Panc1 (cell line): ENCODE results near the gene SMARCA2. TPM values are rescaled to one million over a fixed set of nuclear protein-coding genes. Genes with fewer than 3 reads are reported as not detected.

Experiments
- ATAC-seq: fragments of 200-7000 bp; cut with Tn5 transposase; 2 replicates; pipeline ENCODE4 v1.9.1; 2020; ENCODE audit warnings: mild to moderate bottlenecking, moderate library complexity
- BruUV-seq: library from RNA; stranded (reverse); fragments of 400-500 nt; replicated peaks from 2 replicates; lab custom pipeline; 2021; lab: Mats Ljungman, UMichigan
- CTCF ChIA-PET: fragments of 300-600 bp; sonication (Branson Sonifier 250); formaldehyde crosslinking; loops from one replicate; lab custom pipeline; 2022; ENCODE audit warnings: antibody characterized with exemption; lab: Charles Lee
- POLR2A ChIA-PET: fragments of 300-600 bp; sonication (Branson Sonifier 250); formaldehyde crosslinking; loops from one replicate; lab custom pipeline; 2022; ENCODE audit warnings: antibody characterized with exemption; lab: Charles Lee
- DNase-seq: peaks from one replicate; pipeline ENCODE4 v3.0.0-alpha.2; 2010; ENCODE audit warnings: low read depth, low spot score
- H3K27ac ChIP-seq: 2 replicates; pipeline ENCODE4 v1.5.1; 2011; ENCODE audit warnings: mild to moderate bottlenecking, low read length, inconsistent platforms
- H3K27me3 ChIP-seq: fragments of 200-500 bp; sonication (Bioruptor generic); 2 replicates; pipeline ENCODE4 v1.6.0; 2014; ENCODE audit warnings: low read length, inconsistent platforms; ENCODE audit not compliant: control insufficient read depth, insufficient read depth
- H3K36me3 ChIP-seq: fragments of 200-500 bp; sonication (Bioruptor generic); 2 replicates; pipeline ENCODE4 v1.5.1; 2014; ENCODE audit warnings: inconsistent platforms, mild to moderate bottlenecking, low read length, moderate library complexity; ENCODE audit not compliant: control insufficient read depth, insufficient read depth
- H3K4me1 ChIP-seq: 2 replicates; pipeline ENCODE4 v1.5.1; 2011; ENCODE audit warnings: inconsistent platforms, mild to moderate bottlenecking, low read length, moderate library complexity; ENCODE audit not compliant: control insufficient read depth, insufficient read depth
- H3K4me3 ChIP-seq, 2 experiments: 2 replicates each; pipeline ENCODE4 v1.5.1; 2011 to 2012; ENCODE audit warnings: low read depth in 2 of 2, low read length in 2 of 2, mild to moderate bottlenecking in 2 of 2, inconsistent platforms in 1 of 2, moderate library complexity in 1 of 2
- H3K9me3 ChIP-seq: fragments of 200-500 bp; sonication (Bioruptor generic); 2 replicates; pipeline ENCODE4 v1.5.1; 2014; ENCODE audit warnings: low read depth, mild to moderate bottlenecking, inconsistent platforms, low read length, moderate library complexity; ENCODE audit not compliant: control insufficient read depth, insufficient read depth
- POLR2AphosphoS5 ChIP-seq: IDR thresholded peaks from 2 replicates; pipeline ENCODE4 v1.6.1; 2012; ENCODE audit warnings: mild to moderate bottlenecking, low read depth, low read length, moderate library complexity
- SIN3A ChIP-seq: IDR thresholded peaks from 2 replicates; pipeline ENCODE4 v1.6.1; 2012; ENCODE audit warnings: low read depth, mild to moderate bottlenecking, low read length, moderate library complexity, borderline replicate concordance; ENCODE audit not compliant: insufficient read depth
- TCF7L2 ChIP-seq: IDR thresholded peaks from 2 replicates; pipeline ENCODE4 v1.6.1; 2011; ENCODE audit warnings: mild to moderate bottlenecking, low read depth, low read length, inconsistent platforms
- in situ Hi-C: cut with HindIII; loops from 2 replicates; pipeline ENCODE4 v1.10.0; 2016; ENCODE audit warnings: low sequenced_read_pairs, low pct_unique_long_range_greater_than_20kb
- intact Hi-C: fragments of 100-400 bp; cut with micrococcal nuclease; formaldehyde crosslinking; loops from one replicate; pipeline ENCODE4 v1.10.0; 2022; ENCODE audit not compliant: unreplicated experiment
- total RNA-seq: library from RNA; stranded (reverse); gene quantifications from one replicate; pipeline ENCODE4 v1.2.1, GENCODE V29; 2021; ENCODE audit not compliant: unreplicated experiment
- TF ChIP-seq, protein P1 (sequence below): fragments of 450-650 bp; IDR thresholded peaks from 2 replicates; pipeline ENCODE4 v1.5.1; 2017; ENCODE audit warnings: mild to moderate bottlenecking
- TF ChIP-seq, protein P2 (sequence below), 2 experiments: IDR thresholded peaks; 2 replicates each; pipeline ENCODE4 v1.6.1; 2011 to 2012; ENCODE audit warnings: low read depth in 2 of 2, control low read depth in 1 of 2, low read length in 1 of 2, mild to moderate bottlenecking in 1 of 2, moderate library complexity in 1 of 2; ENCODE audit not compliant: insufficient read depth in 1 of 2

Gene SMARCA2
- total RNA-seq, 1 experiment from 2014 or later = 13.3 TPM

DNA sequence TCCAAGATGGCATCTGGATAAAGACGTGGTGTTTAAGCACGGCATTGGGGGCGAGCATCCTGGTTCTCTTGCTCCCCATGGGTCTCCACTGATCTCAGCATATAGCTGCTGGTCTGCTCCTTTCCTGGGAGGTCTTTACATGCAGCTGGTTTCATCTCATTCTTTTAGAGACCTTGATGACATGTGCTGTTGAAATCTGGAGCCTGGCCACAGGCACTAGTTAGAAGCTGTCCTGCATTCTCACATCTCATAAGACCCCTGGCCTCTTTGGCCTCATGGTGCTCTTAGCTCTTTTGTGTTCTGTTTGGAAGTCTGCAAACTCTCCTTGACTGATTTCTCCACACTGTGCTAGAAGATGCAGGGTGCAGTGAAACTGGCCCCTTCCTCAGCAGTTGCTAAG, 113.0 kb downstream of the SMARCA2 start:
- no peaks in the 10 kb centered on the region for H3K4me1 ChIP-seq
- H3K4me3 ChIP-seq = no peak overlapping the region
- no peak for DNase-seq
- H3K36me3 ChIP-seq = no peaks in the 10 kb centered on the region
- no TSS peak for BruUV-seq
- H3K27me3 ChIP-seq = no peaks in the 10 kb centered on the region
- CTCF ChIA-PET = no interaction called here
- no peak for ATAC-seq
- in situ Hi-C loops (no loop called here), intact Hi-C loops (no loop called here)
- POLR2A ChIA-PET = no interaction called here
- TF ChIP-seq, protein P1, sequence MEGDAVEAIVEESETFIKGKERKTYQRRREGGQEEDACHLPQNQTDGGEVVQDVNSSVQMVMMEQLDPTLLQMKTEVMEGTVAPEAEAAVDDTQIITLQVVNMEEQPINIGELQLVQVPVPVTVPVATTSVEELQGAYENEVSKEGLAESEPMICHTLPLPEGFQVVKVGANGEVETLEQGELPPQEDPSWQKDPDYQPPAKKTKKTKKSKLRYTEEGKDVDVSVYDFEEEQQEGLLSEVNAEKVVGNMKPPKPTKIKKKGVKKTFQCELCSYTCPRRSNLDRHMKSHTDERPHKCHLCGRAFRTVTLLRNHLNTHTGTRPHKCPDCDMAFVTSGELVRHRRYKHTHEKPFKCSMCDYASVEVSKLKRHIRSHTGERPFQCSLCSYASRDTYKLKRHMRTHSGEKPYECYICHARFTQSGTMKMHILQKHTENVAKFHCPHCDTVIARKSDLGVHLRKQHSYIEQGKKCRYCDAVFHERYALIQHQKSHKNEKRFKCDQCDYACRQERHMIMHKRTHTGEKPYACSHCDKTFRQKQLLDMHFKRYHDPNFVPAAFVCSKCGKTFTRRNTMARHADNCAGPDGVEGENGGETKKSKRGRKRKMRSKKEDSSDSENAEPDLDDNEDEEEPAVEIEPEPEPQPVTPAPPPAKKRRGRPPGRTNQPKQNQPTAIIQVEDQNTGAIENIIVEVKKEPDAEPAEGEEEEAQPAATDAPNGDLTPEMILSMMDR = no peak
- TF ChIP-seq, protein P2, sequence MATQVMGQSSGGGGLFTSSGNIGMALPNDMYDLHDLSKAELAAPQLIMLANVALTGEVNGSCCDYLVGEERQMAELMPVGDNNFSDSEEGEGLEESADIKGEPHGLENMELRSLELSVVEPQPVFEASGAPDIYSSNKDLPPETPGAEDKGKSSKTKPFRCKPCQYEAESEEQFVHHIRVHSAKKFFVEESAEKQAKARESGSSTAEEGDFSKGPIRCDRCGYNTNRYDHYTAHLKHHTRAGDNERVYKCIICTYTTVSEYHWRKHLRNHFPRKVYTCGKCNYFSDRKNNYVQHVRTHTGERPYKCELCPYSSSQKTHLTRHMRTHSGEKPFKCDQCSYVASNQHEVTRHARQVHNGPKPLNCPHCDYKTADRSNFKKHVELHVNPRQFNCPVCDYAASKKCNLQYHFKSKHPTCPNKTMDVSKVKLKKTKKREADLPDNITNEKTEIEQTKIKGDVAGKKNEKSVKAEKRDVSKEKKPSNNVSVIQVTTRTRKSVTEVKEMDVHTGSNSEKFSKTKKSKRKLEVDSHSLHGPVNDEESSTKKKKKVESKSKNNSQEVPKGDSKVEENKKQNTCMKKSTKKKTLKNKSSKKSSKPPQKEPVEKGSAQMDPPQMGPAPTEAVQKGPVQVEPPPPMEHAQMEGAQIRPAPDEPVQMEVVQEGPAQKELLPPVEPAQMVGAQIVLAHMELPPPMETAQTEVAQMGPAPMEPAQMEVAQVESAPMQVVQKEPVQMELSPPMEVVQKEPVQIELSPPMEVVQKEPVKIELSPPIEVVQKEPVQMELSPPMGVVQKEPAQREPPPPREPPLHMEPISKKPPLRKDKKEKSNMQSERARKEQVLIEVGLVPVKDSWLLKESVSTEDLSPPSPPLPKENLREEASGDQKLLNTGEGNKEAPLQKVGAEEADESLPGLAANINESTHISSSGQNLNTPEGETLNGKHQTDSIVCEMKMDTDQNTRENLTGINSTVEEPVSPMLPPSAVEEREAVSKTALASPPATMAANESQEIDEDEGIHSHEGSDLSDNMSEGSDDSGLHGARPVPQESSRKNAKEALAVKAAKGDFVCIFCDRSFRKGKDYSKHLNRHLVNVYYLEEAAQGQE (IDR thresholded peaks at IDR 0.05; ENCODE audit: insufficient read depth in 1 of 2, low read depth in 2 of 2, low read length in 1 of 2) = no peak
- TF ChIP-seq SIN3A (no peak), TCF7L2 (no peak), POLR2AphosphoS5 (no peak)
- no peak overlapping the region for H3K27ac ChIP-seq
- no peaks in the 10 kb centered on the region for H3K9me3 ChIP-seq

DNA sequence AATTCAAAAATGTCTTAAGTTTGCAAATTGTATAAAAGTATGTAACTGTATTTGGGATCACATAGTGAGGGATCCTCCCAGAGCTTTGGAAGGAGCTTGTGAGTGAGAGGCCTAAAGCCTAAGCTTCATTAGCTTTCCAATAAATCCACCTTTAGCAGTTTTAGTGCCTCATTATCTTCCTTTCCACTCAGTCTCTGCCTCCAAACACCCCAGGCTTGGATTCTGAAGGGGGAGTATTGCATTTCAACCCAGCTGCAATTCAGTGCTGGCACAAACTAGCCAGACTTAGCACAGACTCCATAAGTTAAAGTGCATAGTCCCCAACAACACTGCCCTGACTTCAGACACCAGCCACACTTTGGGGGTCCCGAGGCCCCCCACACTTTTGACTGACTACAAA, 113.5 kb downstream of the SMARCA2 start:
- ATAC-seq (no peak), DNase-seq (no peak)
- ChIA-PET CTCF (no interaction called here), POLR2A (no interaction called here)
- Histone ChIP-seq H3K9me3 (no peaks in the 10 kb centered on the region), H3K27me3 (no peaks in the 10 kb centered on the region), H3K36me3 (no peaks in the 10 kb centered on the region), H3K27ac (no peak overlapping the region), H3K4me3 (no peak overlapping the region), H3K4me1 (no peaks in the 10 kb centered on the region)
- intact Hi-C loops = no loop called here
- TF ChIP-seq, protein P2 (IDR thresholded peaks at IDR 0.05; ENCODE audit: insufficient read depth in 1 of 2, low read depth in 2 of 2, low read length in 1 of 2) = no peak
- TF ChIP-seq, protein P1 = no peak
- TF ChIP-seq TCF7L2 (no peak), SIN3A (no peak), POLR2AphosphoS5 (no peak)
- no TSS peak for BruUV-seq
- in situ Hi-C loops = no loop called here
